Stimulated activated CD4-positive, alpha-beta T cell treated with anti-CD3 and anti-CD28 coated beads, TNF-alpha, amount 100 ng/mL, for 24 hours (primary cell): ENCODE results near the gene PRR29.
A peak's percentile ranks its signal among the peaks of the same experiment; 100 is the strongest.
"Not testable (repeated sequence)": the region's sequence is repeated elsewhere in the genome, so short reads cannot be mapped to it uniquely, and the experiment has no call there.

Experiments
- DNase-seq, 3 experiments: peaks; one replicate each; pipeline ENCODE4 v3.0.0-alpha.2; 2020; ENCODE audit warnings: low read depth in 3 of 3

The PRR29 gene

DNA sequence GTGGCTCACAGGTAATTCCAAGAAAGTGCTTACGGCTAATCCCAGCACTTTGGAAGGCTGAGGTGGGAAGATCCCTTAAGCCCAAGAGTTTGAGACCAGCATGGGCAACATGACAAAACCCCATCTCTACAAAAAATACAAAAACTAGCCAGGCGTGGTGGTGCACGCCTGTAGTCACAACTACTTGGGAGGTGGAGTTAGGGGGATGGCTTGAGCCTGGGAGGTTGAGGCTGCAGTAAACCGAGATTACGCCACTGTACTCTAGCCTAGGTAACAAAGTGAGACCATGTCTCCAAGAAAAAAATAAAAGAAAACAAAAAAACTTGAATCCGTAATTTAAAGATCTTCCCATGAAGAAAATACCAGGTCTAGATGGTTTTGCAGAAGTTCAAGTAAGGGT, 17.3 kb downstream of the PRR29 start:
- DNase-seq = no peak

DNA sequence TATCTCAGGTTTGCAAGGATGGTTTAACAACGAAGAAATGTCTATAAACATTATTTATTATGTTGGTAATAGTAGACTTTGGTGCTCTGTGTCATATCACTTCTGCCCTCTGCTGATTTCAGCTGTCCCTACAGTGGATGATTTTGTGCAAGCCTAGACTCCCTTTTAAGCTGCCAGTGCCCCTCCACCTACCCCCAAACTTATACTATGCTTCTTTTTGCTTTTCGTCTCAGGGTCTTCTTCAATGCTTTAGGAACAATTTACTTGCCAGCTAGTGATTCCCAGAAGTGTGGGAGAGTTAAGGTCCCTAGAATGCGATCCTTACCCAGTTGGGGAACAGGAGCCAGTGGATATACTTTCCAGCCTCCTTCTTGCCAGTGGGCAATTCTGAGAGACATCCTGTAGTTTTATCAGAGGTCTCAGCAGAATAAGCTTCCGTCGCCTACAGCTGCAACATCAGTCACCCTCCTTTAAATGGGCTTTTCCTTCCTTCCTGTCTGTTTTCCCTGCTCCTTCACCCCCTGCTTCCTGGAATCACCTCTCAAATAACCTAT, 18.2 kb downstream of the PRR29 start:
- DNase-seq = no peak

- DNase-seq = no peak
These were observed 18.8 kb downstream of the PRR29 start for GRCh38 chr17:64016974-64017373.

GRCh38 chr17:64017381-64017980, 19.3 kb downstream of the PRR29 start:
- DNase-seq = no peak

DNA sequence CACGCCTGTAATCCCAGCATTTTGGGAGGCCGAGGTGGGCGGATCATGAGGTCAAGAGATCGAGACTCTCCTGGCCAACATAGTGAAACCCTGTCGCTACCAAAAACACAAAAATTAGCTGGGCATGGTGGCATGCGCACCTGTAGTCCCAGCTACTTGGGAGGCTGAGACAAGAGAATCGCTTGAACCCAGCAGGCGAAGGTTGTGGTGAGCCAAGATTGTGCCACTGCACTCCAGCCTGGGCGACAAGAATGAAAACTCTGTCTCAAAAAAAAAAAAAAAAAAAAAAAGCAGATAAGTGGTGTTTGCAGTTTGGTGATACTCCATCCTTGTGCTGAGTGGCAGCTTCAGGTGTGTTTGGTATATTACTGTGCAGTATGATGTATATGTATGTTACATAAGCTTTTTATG, 21.4 kb downstream of the PRR29 start:
- not testable (repeated sequence) for DNase-seq

GRCh38 chr17:64020056-64020766, 22.1 kb downstream of the PRR29 start, which contains the start of gene ICAM2:
Gene ICAM2 (minus strand): TSS chr17:64020633. CDS start chr17:64006691, 13,942 bp downstream.
- DNase-seq = peak; percentile 75 to 82 (median 79)

DNA sequence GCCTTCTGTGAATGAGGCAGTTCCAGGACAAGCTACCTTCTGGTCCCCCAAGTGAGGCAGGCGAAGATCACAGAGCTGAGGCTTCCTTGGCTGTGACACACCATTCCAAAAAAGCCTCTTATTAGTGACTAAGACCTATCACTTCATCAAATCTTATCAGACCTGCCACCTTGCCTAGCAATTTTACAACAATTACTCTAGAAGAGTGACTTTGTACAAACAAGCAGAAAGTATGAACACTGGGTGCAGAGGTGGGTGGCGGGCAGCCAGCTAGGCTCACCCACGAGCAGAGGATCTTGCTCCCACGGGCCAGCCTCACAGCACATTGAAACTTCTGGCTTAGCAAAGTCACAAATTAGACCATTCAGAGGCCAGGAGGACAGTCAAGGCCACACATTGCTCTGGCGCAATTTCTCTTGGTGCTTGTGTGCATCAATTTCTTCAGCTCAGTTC, 24.5 kb downstream of the PRR29 start:
- no peak for DNase-seq

DNA sequence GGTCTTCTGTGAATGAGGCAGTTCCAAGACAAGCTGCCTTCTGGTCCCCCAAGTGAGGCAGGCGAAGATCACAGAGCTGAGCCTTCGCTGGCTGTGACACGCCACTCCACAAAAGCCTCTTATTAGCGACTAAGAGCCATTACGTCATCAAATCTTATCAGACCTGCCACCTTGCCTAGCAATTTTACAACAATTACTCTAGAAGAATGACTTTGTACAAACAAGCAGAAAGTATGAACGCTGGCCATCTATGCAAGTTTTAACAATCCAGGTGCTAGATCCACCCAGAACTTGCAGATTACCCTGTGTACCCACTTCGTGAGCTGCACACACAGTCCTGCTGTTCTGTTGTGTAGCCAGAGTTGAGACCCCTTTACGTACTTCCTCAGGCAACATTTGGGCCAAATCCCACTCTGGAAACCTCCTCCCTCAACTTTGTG, 26.1 kb downstream of the PRR29 start:
- DNase-seq = no peak

DNA sequence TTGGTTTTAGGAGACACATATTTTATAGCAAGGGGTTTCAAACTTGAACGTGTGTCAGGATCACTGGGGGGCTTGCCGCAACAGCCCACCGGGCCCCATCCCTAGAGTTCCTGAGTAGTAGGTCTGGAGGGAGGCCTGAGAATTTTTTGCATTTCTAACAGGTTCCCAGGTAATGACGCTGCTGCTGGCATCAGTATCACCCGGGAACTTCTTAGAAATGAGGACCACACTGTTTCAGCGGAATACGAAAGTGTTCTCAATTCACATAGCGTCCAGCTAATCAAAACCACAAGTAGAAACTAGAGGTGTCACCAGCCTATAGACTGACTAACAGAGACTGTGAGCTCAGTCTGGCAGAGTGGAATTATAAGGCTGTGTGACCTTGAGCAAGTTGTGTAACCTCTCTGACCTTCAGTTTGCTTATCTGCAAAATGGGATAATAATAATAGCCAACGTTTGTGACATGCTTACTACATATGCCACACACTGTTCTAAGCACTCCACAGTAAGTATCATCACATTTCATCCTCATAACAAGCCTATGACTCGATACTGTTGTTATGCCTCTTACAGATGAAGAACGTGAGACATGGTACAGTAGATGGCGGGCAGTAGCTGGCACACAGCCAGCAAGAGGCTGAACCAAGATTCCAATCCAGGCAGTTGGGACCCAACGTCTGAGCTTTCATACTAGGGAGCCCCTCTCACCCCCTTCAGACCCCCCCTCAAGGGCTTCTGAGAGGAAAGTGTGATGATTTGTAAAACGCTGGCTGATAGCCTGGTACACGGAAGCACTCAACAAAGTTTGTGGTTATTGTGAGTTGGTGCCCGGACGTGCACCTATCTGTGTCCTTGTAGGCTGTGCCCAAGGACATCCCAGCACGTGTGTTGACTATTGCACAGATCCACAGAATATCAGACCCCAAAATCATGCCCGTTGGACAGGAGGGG, 26.9 kb downstream of the PRR29 start:
- DNase-seq = peak in 1 of 3 experiments; percentile 35

GRCh38 chr17:64025732-64026294, 27.7 kb downstream of the PRR29 start:
- DNase-seq = peak; percentile 79 to 85 (median 80)

- peak; percentile 38 to 67 (median 56) for DNase-seq
These were observed 30.8 kb downstream of the PRR29 start for GRCh38 chr17:64028874-64029464.

DNA sequence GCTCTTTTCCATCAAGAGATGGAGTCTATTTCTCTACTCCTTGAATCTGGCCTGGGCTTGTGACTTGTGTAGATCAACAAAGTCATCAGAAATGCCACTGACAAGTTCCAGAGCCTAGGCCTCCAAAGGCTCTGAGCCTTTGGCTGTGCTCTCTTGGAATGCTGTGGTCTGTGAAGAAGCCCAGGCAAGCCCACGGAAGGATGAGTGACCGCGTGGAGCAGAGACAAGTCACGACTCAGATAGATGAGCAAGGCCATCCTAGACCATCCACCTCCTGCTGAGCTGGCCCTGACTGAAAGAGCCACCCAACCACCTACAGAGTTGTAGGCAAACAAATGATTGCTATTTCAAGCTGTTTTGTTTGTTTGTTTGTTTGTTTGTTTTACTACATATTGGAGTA, 33.9 kb downstream of the PRR29 start:
- DNase-seq = no peak

GRCh38 chr17:64036198-64036922, 38.2 kb downstream of the PRR29 start:
- DNase-seq = no peak

- no peak for DNase-seq
These were observed 39.0 kb downstream of the PRR29 start for GRCh38 chr17:64037180-64037579.

GRCh38 chr17:64037802-64038201, 39.7 kb downstream of the PRR29 start:
- DNase-seq = no peak

GRCh38 chr17:64038331-64039105, 40.4 kb downstream of the PRR29 start:
- DNase-seq = no peak

- DNase-seq = no peak
These were observed 40.9 kb downstream of the PRR29 start for GRCh38 chr17:64039106-64039400.

GRCh38 chr17:64040206-64040605, 42.1 kb downstream of the PRR29 start:
- DNase-seq = no peak

DNA sequence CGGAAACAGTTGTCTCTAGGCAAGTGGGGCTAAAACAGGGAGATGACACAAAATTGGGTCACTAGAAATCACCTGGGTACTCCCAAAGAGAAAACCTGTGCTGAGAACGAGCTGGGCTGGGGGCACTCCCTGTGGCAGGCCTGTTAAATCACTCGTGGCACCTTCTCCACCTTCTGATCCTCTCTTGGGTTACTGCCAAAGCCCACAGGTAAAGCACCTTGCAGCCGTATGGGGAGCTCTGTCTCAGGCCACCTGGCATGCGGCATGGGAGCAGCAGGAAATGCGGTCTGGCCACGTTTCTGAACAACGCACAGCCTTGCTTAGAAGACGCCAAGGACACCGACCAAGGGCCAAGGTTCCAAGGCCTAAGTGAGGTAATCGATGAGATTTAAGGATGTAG, 43.8 kb downstream of the PRR29 start:
- no peak for DNase-seq
